ENCODE results near the gene MGAT1. TPM values are rescaled to one million over a fixed set of nuclear protein-coding genes. Genes with fewer than 3 reads are reported as not detected.
A peak's percentile ranks its signal among the peaks of the same experiment; 100 is the strongest.
"Not testable (repeated sequence)": the region's sequence is repeated elsewhere in the genome, so short reads cannot be mapped to it uniquely, and the experiment has no call there.

MGAT1 gene
- total and polyA plus RNA-seq, 9 donors = 66.6 to 154 (median 128) TPM

DNA sequence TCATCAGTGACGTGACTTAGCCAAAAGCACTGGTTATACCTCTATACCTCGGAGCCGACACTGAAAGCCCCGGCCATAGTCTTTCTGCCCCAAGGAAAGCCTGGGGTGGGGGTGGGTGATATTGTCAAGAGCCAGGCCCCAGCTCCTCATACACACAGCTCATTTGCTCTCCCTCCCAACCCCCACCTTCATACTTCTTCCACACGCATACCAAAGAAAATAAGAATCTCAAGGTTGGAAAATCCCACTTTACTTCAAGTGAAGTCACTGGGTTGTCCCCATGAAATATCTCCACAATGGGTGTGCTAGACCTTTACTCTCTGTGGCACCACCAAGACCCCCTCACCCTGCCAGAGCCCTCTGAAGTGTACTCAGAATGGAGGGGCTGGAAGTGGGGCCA is 27.1 kb upstream of the MGAT1 start:
- WGBS, 3 donors = 96 to 98% (median 97%) methylated on average over 5 of the region's 5 CpGs
- no peak overlapping the region for H3K4me3 ChIP-seq
- H3K27ac ChIP-seq = peak overlapping the region in 1 of 2 donors; percentile 98
- no peaks in the 10 kb centered on the region for H3K36me3 ChIP-seq
- H3K4me1 ChIP-seq (ENCODE audit: insufficient read depth) = peaks cover 5% of the 10 kb centered on the region
- no peak for DNase-seq
- H3K27me3 ChIP-seq = no peaks in the 10 kb centered on the region
- intact Hi-C loops (cut with DNase I) = loop anchor here in 1 of 4 donors (5.0 to 10.0 kb wide), 2 partner anchors 42 to 375 kb away; partner anchors contain the start of gene TRIM7
- no peaks in the 10 kb centered on the region for H3K9me3 ChIP-seq
- TF ChIP-seq POLR2A (IDR thresholded peaks at IDR 0.05) = no peak

DNA sequence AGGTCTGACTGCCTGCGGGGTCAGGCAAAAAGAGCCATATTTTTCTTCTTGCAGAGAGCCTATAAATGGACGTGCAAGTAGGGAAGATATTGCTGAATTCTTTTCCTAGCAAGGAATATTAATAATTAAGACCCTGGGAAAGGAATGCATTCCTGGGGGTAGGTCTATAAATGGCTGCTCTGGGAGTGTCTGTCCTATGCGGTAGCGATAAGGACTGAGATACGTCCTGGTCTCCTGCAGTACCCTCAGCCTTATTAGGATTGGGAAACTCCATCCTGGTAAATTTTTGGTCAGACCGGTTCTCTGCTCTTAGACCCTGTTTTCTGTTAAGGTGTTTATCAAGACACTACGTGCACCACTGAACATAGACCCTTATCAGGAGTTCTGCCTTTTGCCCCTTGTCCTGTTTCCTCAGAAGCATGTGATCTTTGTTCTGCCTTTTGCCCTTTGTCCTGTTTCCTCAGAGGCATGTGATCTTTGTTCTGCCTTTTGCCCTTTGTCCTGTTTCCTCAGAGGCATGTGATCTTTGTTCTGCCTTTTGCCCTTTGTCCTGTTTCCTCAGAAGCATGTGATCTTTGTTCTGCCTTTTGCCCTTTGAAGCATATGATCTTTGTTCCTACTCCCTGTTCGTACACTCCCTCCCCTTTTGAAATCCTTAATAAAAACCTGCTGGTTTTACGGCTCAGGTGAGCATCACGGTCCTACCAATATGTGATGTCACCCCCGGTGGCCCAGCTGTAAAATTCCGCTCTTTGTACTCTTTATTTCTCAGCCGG is 26.3 kb upstream of the MGAT1 start:
- 89 to 95% (median 94%) methylated on average over 13 of the region's 13 CpGs for WGBS, 3 donors
- H3K4me1 ChIP-seq (ENCODE audit: insufficient read depth) = not testable (repeated sequence)

DNA sequence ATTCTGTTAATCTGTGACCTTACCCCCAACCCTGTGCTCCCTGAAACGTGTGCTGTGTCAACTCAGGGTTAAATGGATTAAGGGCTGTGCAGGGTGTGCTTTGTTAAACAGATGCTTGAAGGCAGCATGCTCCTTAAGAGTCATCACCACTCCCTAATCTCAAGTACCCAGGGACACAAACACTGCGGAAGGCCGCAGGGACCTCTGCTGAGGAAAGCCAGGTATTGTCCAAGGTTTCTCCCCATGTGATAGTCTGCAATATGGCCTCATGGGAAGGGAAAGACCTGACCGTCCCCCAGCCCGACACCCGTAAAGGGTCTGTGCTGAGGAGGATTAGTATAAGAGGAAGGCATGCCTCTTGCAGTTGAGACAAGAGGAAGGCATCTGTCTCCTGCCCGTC is 24.8 kb upstream of the MGAT1 start:
- not testable (repeated sequence) for H3K4me1 ChIP-seq (ENCODE audit: insufficient read depth); H3K36me3 ChIP-seq; H3K27me3 ChIP-seq; H3K4me3 ChIP-seq; H3K27ac ChIP-seq; DNase-seq; H3K9me3 ChIP-seq
- 64 to 80% (median 71%) methylated on average over 7 of the region's 7 CpGs for WGBS, 3 donors
- intact Hi-C loops (cut with DNase I) = loop anchor here in 1 of 4 donors (10.0 kb wide), 1 partner anchor 377 kb away; the partner anchor contains the start of gene TRIM7

More for the DNA sequence above, 26.3 kb upstream of the MGAT1 start:
- H3K27ac ChIP-seq, DNase-seq, H3K9me3 ChIP-seq, H3K4me3 ChIP-seq, H3K36me3 ChIP-seq, H3K27me3 ChIP-seq: not testable (repeated sequence)
- intact Hi-C loops (cut with DNase I) = loop anchor here in 1 of 4 donors (10.0 kb wide), 1 partner anchor 376 kb away; the partner anchor contains the start of gene TRIM7

DNA sequence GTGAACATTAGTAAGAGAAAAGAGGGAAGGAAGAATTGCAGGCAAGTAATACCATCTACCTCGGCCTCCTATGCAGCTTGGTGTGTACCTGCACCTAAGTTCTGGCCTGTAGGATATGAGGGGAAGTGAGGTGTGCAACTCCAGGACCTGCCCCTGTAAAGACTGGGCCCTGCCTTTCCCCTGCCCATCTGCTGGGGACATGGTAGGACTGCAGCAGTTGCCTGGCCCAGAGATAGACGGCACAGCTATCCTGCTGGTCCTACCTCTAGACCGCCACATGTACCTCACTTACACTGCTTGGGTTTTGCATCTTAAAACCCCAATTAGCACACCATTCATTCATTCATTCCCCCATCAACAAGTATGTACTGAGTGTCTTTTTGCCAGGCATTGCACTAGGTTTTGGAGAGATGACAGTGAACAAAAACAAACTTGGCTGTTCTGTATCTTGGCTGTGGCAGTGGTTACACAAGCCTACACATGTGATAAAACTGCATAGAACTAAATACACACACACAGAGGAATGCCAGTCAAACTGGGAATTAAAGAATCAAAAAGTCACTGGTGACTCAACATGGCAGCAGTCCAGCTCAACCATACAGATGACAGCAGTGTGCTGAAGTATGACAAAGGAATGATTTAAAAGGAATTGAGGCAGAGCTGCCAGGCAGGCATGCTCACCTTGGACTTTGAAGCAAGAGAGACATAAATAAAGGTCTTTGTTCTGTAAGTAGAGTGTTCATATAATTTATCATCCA is 23.3 kb upstream of the MGAT1 start:
- H3K27ac ChIP-seq = no peak overlapping the region
- intact Hi-C loops (cut with DNase I) = loop anchor here in 1 of 4 donors (10.0 kb wide), 1 partner anchor 379 kb away; the partner anchor contains the start of gene TRIM7

DNA sequence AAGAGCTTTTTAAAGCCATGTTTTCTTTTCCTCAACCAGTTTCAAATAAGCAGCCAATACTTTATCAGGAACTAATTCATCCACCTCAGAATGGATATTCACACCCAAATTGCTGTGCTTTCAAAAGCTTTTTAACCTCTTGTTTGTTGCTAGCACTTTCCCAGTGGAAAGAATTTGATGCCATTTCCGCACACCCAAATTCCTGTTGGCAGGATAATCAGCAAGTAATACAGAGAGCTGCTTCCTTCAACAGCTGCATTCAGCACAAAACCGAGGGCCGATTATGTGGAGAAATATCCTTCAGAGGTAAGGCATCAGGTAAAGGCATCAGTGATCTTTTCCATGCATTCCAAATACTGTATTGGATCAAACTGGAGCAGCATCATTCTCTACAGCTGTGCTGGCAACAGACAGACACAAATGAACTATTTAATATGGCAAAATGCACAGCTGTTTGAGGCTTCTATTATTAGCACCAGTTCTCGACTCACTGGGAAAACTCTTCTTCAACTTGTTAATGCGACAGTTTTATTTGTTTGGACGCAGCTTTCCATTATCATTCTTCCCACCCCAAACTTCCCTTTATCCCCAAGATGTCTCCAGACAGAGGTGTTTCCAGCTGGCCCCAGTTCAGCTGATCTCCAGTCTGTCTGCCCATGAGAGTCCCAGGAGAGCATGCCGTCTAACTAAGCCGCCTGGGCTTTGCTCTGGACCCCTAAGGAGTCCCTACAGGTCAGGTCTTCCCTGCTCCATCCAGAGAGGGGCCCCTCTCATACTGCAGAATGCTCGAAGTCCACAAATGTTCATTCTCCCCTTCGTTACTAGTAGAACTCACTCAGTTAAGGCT is 22.2 kb upstream of the MGAT1 start:
- Histone ChIP-seq H3K27ac (peak overlapping the region in 1 of 2 donors; percentile 11), H3K4me1 (ENCODE audit: insufficient read depth) (peaks cover 5% of the 10 kb centered on the region), H3K4me3 (no peak overlapping the region), H3K36me3 (no peaks in the 10 kb centered on the region), H3K9me3 (no peaks in the 10 kb centered on the region), H3K27me3 (no peaks in the 10 kb centered on the region)
- DNase-seq = no peak
- TF ChIP-seq, protein P1, sequence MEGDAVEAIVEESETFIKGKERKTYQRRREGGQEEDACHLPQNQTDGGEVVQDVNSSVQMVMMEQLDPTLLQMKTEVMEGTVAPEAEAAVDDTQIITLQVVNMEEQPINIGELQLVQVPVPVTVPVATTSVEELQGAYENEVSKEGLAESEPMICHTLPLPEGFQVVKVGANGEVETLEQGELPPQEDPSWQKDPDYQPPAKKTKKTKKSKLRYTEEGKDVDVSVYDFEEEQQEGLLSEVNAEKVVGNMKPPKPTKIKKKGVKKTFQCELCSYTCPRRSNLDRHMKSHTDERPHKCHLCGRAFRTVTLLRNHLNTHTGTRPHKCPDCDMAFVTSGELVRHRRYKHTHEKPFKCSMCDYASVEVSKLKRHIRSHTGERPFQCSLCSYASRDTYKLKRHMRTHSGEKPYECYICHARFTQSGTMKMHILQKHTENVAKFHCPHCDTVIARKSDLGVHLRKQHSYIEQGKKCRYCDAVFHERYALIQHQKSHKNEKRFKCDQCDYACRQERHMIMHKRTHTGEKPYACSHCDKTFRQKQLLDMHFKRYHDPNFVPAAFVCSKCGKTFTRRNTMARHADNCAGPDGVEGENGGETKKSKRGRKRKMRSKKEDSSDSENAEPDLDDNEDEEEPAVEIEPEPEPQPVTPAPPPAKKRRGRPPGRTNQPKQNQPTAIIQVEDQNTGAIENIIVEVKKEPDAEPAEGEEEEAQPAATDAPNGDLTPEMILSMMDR (IDR thresholded peaks at IDR 0.05) = no peak
- TF ChIP-seq POLR2A (IDR thresholded peaks at IDR 0.05) = no peak
- WGBS, 3 donors = 23 to 29% (median 25%) methylated on average over 10 of the region's 10 CpGs
- intact Hi-C loops (cut with DNase I) = loop anchor here in 1 of 4 donors (10.0 kb wide), 1 partner anchor 380 kb away; the partner anchor contains the start of gene TRIM7

More for the DNA sequence above, 23.3 kb upstream of the MGAT1 start:
- DNase-seq = no peak
- H3K9me3 ChIP-seq = no peaks in the 10 kb centered on the region
- TF ChIP-seq EP300 (IDR thresholded peaks at IDR 0.05) = no peak
- no peak for TF ChIP-seq POLR2A (IDR thresholded peaks at IDR 0.05)
- TF ChIP-seq, protein P1 (IDR thresholded peaks at IDR 0.05) = no peak
- H3K27me3 ChIP-seq = no peaks in the 10 kb centered on the region
- no peaks in the 10 kb centered on the region for H3K36me3 ChIP-seq
- WGBS, 3 donors = 96% methylated on average over 3 of the region's 3 CpGs
- H3K4me1 ChIP-seq (ENCODE audit: insufficient read depth) = no peaks in the 10 kb centered on the region
- no peak overlapping the region for H3K4me3 ChIP-seq
